HG02973 (cell line): ENCODE measurements around the gene NKAIN2.

Source experiments
- ATAC-seq: cut with Tn5 transposase; IDR thresholded peaks from one replicate; pipeline ENCODE4 v1.9.1; 2021; ENCODE audit warnings: moderate library complexity; ENCODE audit not compliant: unreplicated experiment

The NKAIN2 gene

DNA sequence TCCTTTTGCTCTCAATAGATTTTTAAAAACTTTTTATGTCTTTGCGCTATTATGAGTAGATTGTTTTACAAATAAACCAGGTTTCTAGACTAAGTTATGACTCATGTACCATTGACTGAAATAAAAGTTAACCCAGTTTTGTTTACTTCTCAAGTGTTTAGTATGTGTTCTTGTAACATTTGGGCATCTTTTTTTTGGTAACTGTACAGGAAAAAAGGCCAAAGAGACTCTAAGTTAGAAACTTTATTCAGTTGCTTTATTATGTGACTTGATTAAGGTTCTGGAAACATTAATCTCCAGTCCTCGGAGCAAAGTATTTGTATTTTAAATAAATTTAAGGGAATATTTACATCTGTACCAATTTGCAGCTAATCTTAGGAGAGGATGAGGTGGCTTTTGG, 2.9 kb downstream of the NKAIN2 start:
- no peak for ATAC-seq

DNA sequence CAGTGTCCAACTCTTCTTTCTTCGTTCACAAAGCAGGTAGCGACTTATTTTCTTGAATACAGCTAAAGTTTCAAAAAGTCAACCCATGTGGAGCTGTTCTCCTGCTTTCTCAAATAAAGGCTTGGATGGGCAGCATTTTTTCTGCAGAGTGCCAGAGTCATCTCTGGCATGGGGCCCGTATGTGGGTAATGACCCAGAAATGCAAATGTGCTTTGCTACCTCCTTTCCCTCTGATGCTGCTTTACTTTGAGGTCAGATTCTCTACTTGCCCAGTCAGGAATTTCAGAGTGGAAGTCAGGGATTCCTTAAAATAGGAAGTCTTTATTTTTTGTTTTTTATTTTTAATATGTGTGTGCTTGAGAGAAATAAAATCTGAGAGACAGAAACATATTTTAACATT, 4.9 kb downstream of the NKAIN2 start:
- ATAC-seq = no peak

DNA sequence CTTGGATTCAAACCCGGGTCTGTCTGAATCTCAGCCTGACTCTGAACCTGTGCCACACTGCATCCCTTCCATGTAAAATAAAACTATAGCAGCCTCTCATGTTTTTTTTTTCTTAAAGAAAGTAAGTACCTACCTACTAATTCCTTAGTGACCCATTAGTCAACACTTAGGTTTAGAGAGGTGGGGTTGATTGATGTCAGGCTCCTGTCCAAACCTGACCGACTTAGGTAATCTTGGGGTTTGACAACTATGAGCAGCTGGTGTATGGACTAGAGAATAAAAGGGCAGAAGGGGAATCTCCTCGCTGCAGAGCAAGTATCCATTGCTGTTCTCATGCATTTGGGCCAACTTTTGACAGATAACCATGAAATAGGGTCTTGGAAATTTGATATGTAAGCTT, 6.5 kb downstream of the NKAIN2 start:
- ATAC-seq = no peak

DNA sequence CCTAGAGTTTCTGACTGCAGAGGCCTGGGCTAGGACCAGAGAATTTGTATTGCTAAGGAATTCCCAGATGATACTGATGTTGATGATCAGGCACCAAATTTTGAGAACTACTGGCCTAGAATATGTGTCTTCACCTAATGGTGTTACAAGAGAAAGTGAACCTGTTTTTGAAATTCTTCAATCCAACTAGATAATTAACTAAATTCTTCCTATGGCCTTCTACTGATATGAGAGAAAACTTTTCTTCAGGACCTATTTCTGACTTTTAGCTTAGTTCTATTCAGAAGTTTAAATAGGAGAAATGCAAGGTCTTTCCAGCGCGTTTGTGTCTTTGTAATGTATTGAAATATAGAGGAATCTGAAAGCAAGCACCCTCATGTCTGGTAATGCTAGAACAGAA, 7.3 kb downstream of the NKAIN2 start:
- no peak for ATAC-seq

DNA sequence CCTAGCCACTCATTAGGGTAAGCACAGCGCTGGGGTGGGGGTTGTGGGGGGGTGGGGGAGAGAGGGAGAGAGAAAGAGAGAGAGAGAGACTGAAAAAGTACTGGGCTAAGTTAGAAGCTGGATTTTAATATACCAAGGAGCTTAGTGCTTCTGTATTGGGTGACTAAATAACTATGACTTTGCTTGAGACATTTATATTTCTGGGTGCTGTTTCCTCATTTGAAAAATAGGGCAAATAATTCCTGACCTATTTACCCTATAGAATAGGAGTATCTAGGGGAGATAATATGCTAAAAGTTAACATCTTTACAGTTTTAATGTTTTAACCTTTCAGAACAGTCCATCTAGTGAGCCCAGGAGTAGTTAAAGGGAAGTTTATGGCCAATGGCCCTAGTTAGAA, 7.7 kb downstream of the NKAIN2 start:
- ATAC-seq = no peak

DNA sequence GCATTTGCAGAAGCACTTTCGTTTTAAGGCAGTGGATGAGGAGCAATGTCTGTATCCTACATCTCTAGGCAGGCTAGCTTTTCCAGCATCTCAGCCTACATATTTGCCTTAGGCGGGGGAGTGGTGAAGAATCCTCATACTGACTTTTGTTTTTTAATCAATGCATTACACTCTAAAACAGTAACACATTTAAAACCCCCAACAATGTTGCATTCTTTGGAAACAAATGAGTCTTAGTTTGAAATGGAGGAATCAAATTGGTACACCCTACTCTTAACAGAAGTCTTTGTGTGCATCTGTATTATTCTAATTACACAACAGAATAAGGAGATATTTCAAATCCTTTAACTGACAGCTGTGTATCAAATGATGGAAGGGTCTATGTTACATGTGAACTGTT, 9.0 kb downstream of the NKAIN2 start:
- no peak for ATAC-seq

DNA sequence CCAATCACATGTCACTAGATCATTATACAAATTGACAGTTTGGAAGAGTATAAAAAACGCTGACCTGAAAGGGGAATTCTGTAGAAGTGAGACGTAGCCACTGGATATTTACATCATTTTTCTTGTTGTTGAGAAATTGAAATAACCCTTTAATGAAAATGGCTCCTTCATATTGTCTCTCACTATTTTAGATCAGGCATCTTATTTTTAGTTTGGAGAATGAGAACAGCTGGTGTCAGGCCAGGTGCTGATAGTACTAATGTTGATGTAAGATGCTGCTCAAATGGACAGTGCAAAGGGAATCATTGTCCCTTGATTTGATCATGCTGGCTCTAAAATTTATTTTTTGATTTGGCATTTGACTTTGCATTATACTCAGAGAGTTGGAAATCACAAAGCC, 17.4 kb downstream of the NKAIN2 start:
- ATAC-seq = no peak

DNA sequence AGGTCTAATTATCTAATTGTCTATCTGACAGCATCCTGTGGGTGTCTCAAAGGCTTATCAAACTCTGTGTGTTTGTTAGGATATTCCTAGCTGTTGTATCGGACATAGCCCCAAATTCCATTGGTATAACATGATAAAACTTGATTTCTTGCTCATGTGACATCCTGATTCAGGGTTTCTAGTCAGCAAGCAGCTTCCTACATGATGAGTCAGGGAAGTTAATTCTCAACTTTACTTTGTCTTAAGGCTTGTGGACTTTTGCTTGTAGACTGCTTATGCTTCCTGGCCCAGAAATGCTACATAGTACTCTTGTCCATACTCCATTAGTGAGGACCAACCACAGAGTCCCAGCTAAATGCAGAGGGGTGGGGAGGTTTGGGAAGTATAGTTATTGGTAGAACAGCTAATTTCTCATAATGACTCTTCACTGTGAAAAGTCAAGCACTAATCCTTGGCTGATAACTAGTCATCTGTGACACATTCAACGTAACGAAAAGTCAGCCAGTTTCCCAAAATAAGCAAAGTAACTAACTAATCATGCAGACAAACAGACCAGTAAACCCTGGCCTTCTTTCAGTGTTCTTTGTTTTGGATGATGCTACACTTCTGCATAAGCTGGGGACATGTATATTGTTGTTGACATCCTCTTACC, 25.8 kb downstream of the NKAIN2 start:
- ATAC-seq = no peak

DNA sequence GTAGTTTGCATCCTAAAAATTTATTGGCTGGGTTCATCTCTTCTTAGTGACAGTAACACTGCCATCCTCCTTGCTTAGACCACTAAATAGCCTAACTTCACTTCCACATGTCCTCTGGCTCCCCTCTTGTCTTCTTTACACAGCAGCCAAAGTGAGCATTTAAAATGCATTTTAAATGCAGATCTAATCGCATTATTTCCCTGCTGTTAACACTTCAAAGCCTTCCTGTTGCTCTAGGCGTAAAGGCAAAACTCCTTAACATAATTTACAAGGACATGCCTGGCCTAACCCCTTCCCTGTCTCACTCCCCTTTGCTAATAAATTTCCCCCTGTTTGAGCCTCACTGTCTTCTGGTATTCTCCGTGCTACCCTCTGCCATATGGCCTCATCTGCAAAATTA, 26.5 kb downstream of the NKAIN2 start:
- ATAC-seq = no peak

DNA sequence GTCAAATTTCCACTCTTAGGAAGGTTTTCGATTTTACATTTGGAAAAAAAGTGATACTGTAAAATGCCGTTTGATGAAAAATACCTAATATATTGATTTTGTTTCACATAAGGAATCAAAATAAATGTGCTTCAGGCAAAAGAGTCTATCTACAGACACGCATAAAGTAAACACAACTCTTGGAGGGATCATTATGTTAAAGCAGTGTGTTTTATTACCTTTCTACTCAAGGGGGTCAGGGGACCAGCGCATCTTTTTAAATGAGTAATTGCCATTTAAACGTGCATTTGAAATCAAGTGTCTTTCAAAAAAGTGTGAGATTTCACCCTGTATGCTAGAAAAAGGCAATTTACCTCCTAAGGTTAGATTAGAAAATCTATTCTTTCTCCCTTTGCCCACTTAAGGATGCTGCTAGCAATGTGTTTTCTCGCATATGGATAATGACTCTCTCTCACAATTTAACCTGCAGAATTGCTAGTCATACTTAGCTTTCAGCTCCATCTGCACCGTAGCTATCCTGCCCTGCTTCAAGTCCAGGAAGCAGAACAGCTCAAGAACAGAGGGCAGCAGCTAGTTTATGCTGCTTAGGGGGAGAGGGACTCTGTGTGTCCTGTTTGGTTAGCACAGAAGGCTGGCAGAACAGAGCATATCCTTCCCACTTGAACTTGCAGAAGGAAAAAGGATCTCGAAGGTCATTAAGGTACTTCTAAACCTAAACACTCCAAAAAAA, 35.0 kb downstream of the NKAIN2 start:
- ATAC-seq = no peak

DNA sequence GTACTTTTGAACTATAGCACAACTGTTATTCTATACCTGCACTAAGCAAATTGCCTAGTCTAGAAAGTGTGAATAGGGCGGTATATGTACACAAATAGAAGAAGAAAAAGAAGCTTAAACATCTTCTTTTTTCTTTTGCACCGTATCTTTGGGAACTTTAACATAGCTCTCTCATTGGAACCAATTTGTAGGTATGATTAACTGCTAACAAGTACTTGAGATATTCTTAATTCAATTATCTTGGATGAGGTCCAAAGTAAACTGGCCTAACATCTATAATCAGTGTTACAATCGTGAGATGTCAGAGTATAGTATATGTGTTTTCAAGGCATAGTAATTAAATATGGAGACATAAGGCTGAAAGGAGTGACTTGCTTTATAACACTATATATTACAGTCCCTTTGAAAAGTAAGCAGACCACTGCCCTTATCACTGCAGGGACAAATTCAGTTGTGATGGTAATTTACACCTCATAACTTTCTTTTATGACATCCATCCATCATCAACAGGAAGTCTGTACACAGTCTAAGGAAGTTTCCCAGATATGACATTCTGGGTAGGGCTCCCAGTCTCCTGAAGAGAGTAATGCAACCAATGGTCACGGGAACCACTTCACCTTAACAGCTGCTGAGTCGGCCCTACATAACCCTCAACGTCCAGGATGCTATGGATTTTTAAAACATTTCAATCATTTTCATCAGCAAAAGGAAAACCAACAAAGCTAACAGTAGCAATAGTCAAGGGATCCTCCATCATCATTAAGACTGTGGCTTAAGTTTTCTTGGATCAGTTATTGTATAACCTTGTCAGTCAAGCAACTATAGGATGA, 37.6 kb downstream of the NKAIN2 start:
- no peak for ATAC-seq

DNA sequence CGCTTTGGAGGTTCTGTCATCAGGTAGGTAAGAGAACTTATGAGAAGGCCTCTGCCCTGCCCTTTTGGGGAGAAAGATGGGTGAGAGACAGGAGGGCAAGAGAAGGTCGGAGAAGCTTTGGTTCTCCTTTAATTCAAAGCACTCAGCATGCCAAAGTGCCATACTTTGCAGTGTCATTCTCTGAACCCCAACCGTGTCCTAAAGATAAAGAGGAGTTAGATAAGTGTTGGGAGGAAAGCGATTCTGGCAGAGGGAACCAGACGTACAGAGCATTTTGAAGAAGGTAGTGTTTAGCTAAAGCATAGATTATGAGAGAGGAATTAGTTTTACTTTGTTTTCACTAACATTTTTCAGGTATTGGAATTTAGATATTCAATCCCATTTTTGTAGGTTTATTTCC, 40.3 kb downstream of the NKAIN2 start:
- no peak for ATAC-seq

DNA sequence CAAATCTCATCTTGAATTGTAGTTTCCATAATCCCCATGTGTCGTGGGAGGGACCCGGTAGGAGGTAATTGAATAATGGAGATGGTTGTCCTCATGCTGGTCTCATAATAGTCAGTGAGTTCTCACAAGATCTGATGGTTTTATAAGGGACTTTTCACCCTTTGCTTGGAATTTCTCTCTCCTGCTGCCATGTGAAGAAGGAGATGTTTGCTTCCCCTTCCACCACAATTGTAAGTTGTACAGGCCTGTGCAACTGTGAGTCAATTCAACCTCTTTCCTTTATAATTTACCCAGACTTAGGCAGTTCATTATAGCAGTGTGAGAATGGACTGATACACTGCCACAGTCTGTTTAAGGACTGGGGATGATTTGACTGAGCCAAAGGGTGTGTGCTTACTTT, 44.7 kb downstream of the NKAIN2 start:
- ATAC-seq = no peak

DNA sequence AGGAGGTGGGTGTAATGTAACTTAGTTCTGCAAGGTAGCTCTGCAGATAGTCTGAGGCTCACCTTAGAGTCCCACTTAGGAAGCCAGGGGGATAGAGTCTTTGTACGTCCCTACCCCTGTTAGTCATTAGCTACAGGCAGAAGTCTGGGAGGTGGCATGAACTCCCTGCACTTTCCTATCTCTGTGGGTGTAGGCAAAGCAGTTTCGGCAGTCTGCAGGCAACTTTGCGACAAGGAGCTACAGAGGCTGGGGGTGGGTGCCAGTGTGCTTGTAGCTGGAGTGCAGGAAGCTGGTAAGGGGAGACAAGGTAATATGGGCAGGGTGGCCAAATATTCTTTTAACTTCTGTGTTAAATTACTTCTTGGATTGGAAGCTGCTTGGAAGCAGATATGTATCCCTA, 45.7 kb downstream of the NKAIN2 start:
- ATAC-seq = no peak

DNA sequence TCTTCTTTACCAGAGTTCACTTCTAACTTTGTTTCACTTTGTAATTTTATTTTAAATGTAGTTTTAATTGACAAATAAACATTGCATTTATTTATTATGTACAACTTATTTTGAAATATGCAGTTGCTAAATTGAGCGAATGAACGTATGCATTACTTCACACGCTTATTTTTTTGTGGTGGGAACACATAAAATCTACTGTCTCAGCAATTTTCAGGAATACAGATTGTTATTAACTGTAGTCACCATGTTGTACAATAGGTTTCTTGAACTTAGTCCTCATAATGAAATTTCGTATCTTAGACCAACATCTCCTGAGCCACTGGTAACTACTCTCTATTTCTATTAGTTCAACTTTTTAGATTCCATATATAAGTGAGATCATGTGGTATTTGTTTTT, 46.9 kb downstream of the NKAIN2 start:
- no peak for ATAC-seq

DNA sequence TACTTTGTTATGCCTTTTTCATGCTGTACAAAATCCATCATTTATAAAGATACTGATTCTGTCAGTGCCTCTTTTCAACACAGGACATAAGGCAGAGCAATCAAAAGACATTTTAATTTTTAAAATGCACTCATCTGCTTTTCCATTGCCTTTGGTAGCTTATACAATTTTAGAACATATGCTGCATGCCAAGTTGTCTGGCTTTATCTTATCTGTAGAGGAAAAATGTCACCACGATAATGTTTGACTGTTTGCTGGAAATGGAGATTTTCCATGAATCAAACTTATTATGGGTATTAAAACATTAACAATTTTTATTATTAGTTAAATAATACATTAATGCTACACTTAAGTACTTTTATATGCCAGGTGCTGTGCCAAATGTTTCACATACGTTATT, 50.5 kb downstream of the NKAIN2 start:
- no peak for ATAC-seq

DNA sequence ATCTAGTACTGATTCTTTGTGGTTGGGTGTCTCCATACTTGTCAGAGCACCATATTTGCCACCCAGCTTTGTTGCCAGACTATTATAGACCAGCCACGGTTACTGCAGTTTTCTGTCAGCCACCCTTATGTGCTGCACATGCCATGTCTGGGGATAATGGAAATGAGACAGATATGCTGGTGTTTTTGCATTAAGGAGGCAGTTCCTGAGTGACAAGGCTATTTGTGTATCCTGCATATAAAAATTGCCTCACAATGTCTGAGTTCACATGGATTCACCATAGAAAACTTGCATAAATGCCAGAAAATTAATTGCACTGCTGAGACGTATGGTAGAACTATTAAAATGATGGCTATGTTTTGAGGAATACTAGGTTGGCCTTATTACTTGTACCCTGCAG, 51.8 kb downstream of the NKAIN2 start:
- no peak for ATAC-seq

DNA sequence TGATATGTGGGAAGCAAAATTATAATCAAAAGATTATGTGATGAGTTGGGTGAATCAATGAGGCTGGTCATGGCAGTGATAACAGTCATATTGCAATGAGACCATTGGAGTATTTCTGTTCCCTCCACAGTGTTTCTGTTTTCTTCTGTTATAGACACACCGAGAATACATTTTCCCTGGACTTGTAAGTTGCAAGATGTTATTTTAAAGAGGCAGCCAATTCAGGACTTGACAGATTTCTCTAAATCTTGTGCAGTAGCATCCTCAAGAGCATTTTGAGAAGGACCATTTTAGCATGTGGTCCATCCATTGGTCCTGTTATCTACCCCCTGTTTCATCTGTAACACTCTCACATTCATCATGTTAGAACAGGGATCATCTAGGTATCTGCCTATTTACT, 55.6 kb downstream of the NKAIN2 start:
- ATAC-seq = no peak

DNA sequence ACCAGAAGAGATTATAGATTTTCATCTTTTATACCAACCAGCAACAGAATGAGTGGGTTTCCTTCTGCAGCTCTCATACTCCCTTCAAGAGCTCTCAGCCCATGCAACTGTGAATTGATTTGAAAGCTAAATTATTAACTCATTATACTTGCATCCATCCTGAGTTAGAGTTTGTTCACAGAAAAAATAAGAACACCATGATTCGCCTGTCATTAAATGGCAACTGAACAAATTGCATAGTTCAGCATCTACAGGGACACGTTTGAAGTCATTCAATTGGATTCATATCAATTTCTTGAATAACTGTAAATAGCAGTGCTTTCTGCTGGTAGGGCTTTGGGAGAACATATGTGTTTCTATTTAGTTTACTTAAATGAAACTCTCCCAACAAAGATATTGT, 65.7 kb downstream of the NKAIN2 start:
- ATAC-seq = no peak

DNA sequence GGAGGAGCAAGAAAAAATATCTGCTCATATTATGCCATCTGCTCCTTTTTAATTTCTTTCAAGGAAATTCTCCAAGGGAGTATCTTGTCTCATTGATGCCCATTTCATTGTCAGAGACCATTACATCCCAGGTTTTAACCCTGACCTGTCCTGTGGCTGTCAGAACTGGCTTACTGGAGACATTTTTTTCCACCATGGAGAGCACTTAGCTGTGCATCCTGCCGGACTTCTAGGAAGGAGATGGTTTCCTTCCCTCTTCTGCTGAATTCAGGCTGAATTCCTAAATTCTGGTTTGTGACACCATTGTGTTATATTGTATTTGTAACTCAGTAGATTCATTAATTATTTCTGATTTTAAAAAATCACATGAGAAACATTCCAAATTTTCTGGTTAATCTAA, 70.3 kb downstream of the NKAIN2 start:
- ATAC-seq = no peak

DNA sequence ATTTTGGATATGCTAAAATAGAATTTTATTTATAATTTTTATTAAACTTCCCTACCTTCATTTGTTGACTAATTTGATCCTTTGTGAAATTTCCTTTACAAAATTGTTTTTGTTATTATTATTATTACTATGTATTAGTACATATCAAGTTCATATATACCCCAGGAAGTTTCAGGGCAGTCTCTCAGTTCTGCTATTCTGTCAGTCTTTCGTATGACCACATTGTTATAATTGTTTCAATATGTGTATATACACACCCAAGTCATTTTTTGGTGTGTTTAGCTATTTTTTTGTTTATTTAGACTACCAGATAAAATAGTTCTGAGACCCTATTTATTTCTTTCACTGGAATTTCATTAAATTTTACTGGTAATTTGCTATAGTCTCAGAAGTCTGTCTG, 72.1 kb downstream of the NKAIN2 start:
- no peak for ATAC-seq

DNA sequence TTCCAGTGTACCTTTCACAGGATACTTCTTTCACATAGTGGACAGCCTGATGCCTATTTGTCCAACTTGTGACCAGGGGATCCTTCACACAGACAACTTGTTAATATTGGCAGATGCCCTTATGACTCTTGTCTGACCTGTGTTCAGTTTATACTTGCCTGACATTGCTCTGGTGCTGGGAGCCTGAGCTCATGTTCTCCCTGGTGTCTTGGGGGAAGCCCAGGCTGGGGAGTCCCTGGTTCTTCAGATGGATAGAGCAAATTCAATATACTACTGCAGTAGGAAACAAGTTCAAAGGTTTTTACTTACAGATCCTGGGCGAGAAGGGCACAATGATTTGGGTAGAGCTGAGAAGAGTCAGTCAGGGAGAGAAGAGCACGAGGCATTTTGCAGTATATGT, 76.1 kb downstream of the NKAIN2 start:
- ATAC-seq = no peak
